ENCODE results near the gene AGBL5.

DNA sequence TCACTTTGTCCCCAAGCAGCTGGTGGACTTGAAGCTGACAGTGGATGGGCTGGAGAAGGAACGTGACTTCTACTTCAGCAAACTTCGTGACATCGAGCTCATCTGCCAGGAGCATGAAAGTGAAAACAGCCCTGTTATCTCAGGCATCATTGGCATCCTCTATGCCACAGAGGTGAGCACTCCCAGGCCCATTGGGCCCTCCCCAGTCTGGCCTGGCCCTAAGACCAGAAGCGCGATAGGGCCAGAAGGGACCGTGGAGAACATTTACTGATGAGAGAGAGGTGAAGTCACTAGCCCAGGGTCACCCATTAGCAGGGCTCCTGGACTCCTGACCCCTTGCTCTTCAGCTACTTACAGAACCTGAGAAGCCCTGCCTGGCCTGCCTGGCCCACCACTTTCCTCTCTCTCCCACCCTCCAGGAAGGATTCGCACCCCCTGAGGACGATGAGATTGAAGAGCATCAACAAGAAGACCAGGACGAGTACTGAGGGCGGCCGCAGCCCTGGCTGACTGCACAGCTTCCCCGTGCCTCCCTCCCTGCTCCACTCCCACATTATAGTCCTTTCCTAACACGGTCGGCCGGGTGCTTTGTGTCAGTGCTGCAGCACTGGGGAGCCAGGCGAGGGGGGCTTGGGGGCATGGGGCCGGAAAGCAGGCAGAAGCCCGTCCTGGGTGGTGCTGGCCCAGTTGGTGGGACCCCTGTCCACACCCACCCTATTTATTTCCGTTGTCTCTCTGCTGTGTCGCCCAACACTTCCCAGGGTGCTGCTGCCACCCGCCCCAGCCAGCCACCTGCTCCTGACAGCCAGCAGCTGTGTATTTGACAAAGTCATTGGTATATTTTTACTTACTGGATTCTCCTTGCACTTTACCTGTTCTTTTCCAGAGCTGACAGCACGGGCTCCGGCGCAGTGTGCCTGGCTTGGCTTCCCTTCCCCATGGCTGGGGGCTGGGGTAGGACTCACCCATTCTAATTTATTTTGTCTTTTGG, 25.3 kb upstream of the AGBL5 start:
- TF ChIP-seq POLR2A (conservative IDR thresholded peaks at IDR 0.05) (no peak), ZNF354B (CRISPR knock-in tag; IDR thresholded peaks at IDR 0.05) (no peak), ZFP30 (CRISPR knock-in tag; IDR thresholded peaks at IDR 0.05; ENCODE audit: borderline replicate concordance) (no peak), CREB1 (IDR thresholded peaks at IDR 0.05) (no peak), CREB1 (CRISPR knock-in tag; IDR thresholded peaks at IDR 0.05) (no peak), NONO (IDR thresholded peaks at IDR 0.05; ENCODE audit: low read depth in 2 of 2, low read length in 1 of 2) (no peak), POLR2AphosphoS2 (IDR thresholded peaks at IDR 0.05; ENCODE audit: low read length) (no peak), ZNF57 (CRISPR knock-in tag; IDR thresholded peaks at IDR 0.05) (no peak)
- TF ChIP-seq, protein P1, sequence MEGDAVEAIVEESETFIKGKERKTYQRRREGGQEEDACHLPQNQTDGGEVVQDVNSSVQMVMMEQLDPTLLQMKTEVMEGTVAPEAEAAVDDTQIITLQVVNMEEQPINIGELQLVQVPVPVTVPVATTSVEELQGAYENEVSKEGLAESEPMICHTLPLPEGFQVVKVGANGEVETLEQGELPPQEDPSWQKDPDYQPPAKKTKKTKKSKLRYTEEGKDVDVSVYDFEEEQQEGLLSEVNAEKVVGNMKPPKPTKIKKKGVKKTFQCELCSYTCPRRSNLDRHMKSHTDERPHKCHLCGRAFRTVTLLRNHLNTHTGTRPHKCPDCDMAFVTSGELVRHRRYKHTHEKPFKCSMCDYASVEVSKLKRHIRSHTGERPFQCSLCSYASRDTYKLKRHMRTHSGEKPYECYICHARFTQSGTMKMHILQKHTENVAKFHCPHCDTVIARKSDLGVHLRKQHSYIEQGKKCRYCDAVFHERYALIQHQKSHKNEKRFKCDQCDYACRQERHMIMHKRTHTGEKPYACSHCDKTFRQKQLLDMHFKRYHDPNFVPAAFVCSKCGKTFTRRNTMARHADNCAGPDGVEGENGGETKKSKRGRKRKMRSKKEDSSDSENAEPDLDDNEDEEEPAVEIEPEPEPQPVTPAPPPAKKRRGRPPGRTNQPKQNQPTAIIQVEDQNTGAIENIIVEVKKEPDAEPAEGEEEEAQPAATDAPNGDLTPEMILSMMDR (IDR thresholded peaks at IDR 0.05 in 2 of 3, conservative IDR thresholded peaks at IDR 0.05 in 1 of 3; ENCODE audit: insufficient read depth in 2 of 3, low read depth in 1 of 3, low read length in 3 of 3), result no peak
- TF ChIP-seq, protein P2, sequence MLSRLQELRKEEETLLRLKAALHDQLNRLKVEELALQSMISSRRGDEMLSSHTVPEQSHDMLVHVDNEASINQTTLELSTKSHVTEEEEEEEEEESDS (CRISPR knock-in tag; IDR thresholded peaks at IDR 0.05), result no peak
- TF ChIP-seq, protein P3, sequence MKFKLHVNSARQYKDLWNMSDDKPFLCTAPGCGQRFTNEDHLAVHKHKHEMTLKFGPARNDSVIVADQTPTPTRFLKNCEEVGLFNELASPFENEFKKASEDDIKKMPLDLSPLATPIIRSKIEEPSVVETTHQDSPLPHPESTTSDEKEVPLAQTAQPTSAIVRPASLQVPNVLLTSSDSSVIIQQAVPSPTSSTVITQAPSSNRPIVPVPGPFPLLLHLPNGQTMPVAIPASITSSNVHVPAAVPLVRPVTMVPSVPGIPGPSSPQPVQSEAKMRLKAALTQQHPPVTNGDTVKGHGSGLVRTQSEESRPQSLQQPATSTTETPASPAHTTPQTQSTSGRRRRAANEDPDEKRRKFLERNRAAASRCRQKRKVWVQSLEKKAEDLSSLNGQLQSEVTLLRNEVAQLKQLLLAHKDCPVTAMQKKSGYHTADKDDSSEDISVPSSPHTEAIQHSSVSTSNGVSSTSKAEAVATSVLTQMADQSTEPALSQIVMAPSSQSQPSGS (CRISPR knock-in tag; IDR thresholded peaks at IDR 0.05), result no peak
